ENCODE data around the gene COX7A1. TPM values are rescaled to one million over a fixed set of nuclear protein-coding genes. Genes with fewer than 3 reads are reported as not detected.
"Not testable (repeated sequence)": the region's sequence is repeated elsewhere in the genome, so short reads cannot be mapped to it uniquely, and the experiment has no call there.

The COX7A1 gene
- total RNA-seq, result 10 to 100 TPM in 1 of 2 donors, 1 to 10 TPM in 1; 6.3 to 41.0 TPM

- H3K4me3 ChIP-seq, result peak within 1 kb of the TSS; percentile 83
- H3K36me3 ChIP-seq, result peaks cover 21% of the 10 kb centered on the region
- no peak for DNase-seq (ENCODE audit: low spot score)
- TF ChIP-seq CTCF (IDR thresholded peaks at IDR 0.05), result no peak
- peaks cover 12 to 22% of the 10 kb centered on the region in 2 donors for H3K4me1 ChIP-seq (ENCODE audit: control insufficient read depth in 1 of 2, low read depth in 2 of 2)
- ATAC-seq (ENCODE audit: insufficient number of reproducible peaks, low FRiP score, low read depth), result peak; percentile 74
- no peaks in the 10 kb centered on the region for H3K9me3 ChIP-seq
- H3K27ac ChIP-seq, result peak within 1 kb of the TSS; percentile 98 to 99
- no peaks in the 10 kb centered on the region for H3K27me3 ChIP-seq (replicated peaks; ENCODE audit: insufficient read depth)
These were observed at the start of gene COX7A1 for GRCh38 chr19:36152352-36153091. Gene COX7A1, minus strand, starts transcription at chr19:36152447. Its CDS starts 40 bp downstream, at chr19:36152407.

- no peak overlapping the region for H3K27ac ChIP-seq
- no peaks in the 10 kb centered on the region for H3K36me3 ChIP-seq
- H3K4me1 ChIP-seq (ENCODE audit: control insufficient read depth in 1 of 2, low read depth in 2 of 2), result no peaks in the 10 kb centered on the region
- ATAC-seq (ENCODE audit: insufficient number of reproducible peaks, low FRiP score, low read depth) (no peak), DNase-seq (ENCODE audit: low spot score) (no peak)
- no peaks in the 10 kb centered on the region for H3K9me3 ChIP-seq
- no peak overlapping the region for H3K4me3 ChIP-seq
- no peaks in the 10 kb centered on the region for H3K27me3 ChIP-seq (replicated peaks; ENCODE audit: insufficient read depth)
- TF ChIP-seq CTCF (IDR thresholded peaks at IDR 0.05), result no peak
These were observed 49.4 kb upstream of the COX7A1 start for GRCh38 chr19:36201684-36202083.

- ATAC-seq (ENCODE audit: insufficient number of reproducible peaks, low FRiP score, low read depth) (no peak), DNase-seq (ENCODE audit: low spot score) (no peak)
- H3K27me3 ChIP-seq (replicated peaks; ENCODE audit: insufficient read depth), result no peaks in the 10 kb centered on the region
- H3K36me3 ChIP-seq, result peaks cover 11% of the 10 kb centered on the region
- TF ChIP-seq CTCF (IDR thresholded peaks at IDR 0.05), result no peak
- H3K4me3 ChIP-seq, result no peak overlapping the region
- H3K27ac ChIP-seq, result no peak overlapping the region
- H3K9me3 ChIP-seq, result no peaks in the 10 kb centered on the region
- H3K4me1 ChIP-seq (ENCODE audit: control insufficient read depth in 1 of 2, low read depth in 2 of 2), result no peaks in the 10 kb centered on the region
These were observed 45.9 kb upstream of the COX7A1 start for GRCh38 chr19:36198119-36198518.

GRCh38 chr19:36196249-36196648 lies 44.0 kb upstream of the COX7A1 start:
- no peak overlapping the region for H3K27ac ChIP-seq
- H3K9me3 ChIP-seq, result no peaks in the 10 kb centered on the region
- DNase-seq (ENCODE audit: low spot score), result no peak
- H3K27me3 ChIP-seq (replicated peaks; ENCODE audit: insufficient read depth), result no peaks in the 10 kb centered on the region
- H3K4me3 ChIP-seq, result no peak overlapping the region
- no peak for ATAC-seq (ENCODE audit: insufficient number of reproducible peaks, low FRiP score, low read depth)
- no peaks in the 10 kb centered on the region for H3K4me1 ChIP-seq (ENCODE audit: control insufficient read depth in 1 of 2, low read depth in 2 of 2)
- TF ChIP-seq CTCF (IDR thresholded peaks at IDR 0.05), result no peak
- peaks cover 11% of the 10 kb centered on the region for H3K36me3 ChIP-seq

- DNase-seq (ENCODE audit: low spot score); ATAC-seq (ENCODE audit: insufficient number of reproducible peaks, low FRiP score, low read depth); H3K27ac ChIP-seq: not testable (repeated sequence)
These were observed 34.5 kb upstream of the COX7A1 start for GRCh38 chr19:36186722-36187121.

More at GRCh38 chr19:36186722-36187121, 34.5 kb upstream of the COX7A1 start:
- not testable (repeated sequence) for H3K27me3 ChIP-seq (replicated peaks; ENCODE audit: insufficient read depth); H3K4me3 ChIP-seq; H3K36me3 ChIP-seq; H3K4me1 ChIP-seq (ENCODE audit: control insufficient read depth in 1 of 2, low read depth in 2 of 2); H3K9me3 ChIP-seq
